K562 (cell line): ENCODE results near the gene TTC16. TPM values are rescaled to one million over a fixed set of nuclear protein-coding genes. Genes with fewer than 3 reads are reported as not detected.

Experiments
- ATAC-seq: fragments of 200-7000 bp; cut with Tn5 transposase; 3 replicates; pipeline ENCODE4 v1.9.1; 2020; ENCODE audit warnings: moderate library complexity
- BruUV-seq: library from RNA; stranded (reverse); fragments of 400-500 nt; replicated peaks from 2 replicates; lab custom pipeline; 2021; lab: Mats Ljungman, UMichigan
- CTCF ChIA-PET: fragments of 300-600 bp; formaldehyde crosslinking; extraction: SDS; loops from one replicate; lab custom pipeline; 2021; ENCODE audit warnings: low intra/inter-chr PET ratio; lab: Yijun Ruan, JAX
- POLR2A ChIA-PET: fragments of 300-600, 350-650 bp; sonication (Branson Sonifier 250); formaldehyde crosslinking; extraction: SDS; loops from one replicate; lab custom pipeline; 2021; ENCODE audit warnings: antibody characterized with exemption, inconsistent platforms; lab: Yijun Ruan, JAX
- DNase-seq, 4 experiments: peaks; one replicate each; pipeline versions ENCODE4 v3.0.0 to v3.0.0-alpha.2; 2011 to 2018; ENCODE audit warnings: low spot score in 3 of 4, mixed read lengths in 3 of 4; ENCODE audit errors: extremely low read depth in 1 of 4
- FAIRE-seq: peaks from 2 replicates; lab custom pipeline; 2011; peaks lifted over from hg19 to GRCh38; lab: Jason Lieb, UNC
- H2AFZ ChIP-seq: 2 replicates; pipeline ENCODE4 v1.6.0; 2011; ENCODE audit warnings: low read depth, low read length, control low read depth, inconsistent platforms
- H3K27ac ChIP-seq: fragments of 200-600 bp; 3 replicates; pipeline ENCODE4 v1.8.0; 2011; ENCODE audit warnings: low read depth, mild to moderate bottlenecking, control low read depth, inconsistent platforms, low read length, moderate library complexity, mixed read lengths; ENCODE audit errors: extremely low read depth
- H3K27me3 ChIP-seq, 2 experiments: fragments of 300-600 bp in 1 of 2; 2 replicates in 1 of 2; 3 replicates in 1 of 2; pipeline versions ENCODE4 v1.6.0 to v1.8.0; 2011; ENCODE audit warnings: inconsistent platforms in 2 of 2, low read length in 2 of 2, mild to moderate bottlenecking in 1 of 2, mixed read lengths in 1 of 2, moderate library complexity in 1 of 2; ENCODE audit not compliant: control insufficient read depth in 2 of 2, insufficient read depth in 2 of 2
- H3K36me3 ChIP-seq: fragments of 300-600 bp; 3 replicates; pipeline ENCODE4 v1.8.0; 2011; ENCODE audit warnings: mild to moderate bottlenecking, low read length, inconsistent platforms; ENCODE audit not compliant: control insufficient read depth, insufficient read depth
- H3K4me1 ChIP-seq, 2 experiments: fragments of 200-600 bp in 1 of 2; replicated peaks in 1 of 2; 2 replicates in 1 of 2; 3 replicates in 1 of 2; pipeline versions ENCODE4 v1.5.1 to v1.8.0; 2011; ENCODE audit warnings: inconsistent platforms in 2 of 2, low read length in 2 of 2, mild to moderate bottlenecking in 1 of 2, mixed read lengths in 1 of 2, moderate library complexity in 1 of 2; ENCODE audit not compliant: control insufficient read depth in 2 of 2, insufficient read depth in 2 of 2
- H3K4me2 ChIP-seq: 2 replicates; pipeline ENCODE4 v1.6.1; 2011; ENCODE audit warnings: low read length, control low read depth, inconsistent platforms, mixed read lengths; ENCODE audit not compliant: insufficient read depth
- H3K4me3 ChIP-seq: fragments of 200-600 bp; sonication (generic), shearing (Covaris generic); 2 replicates; pipeline ENCODE4 v1.5.1; 2016; ENCODE audit warnings: control low read depth, inconsistent platforms
- H3K79me2 ChIP-seq: fragments of 200-600 bp; 3 replicates; pipeline ENCODE4 v1.8.0; 2011; ENCODE audit warnings: low read length, inconsistent platforms; ENCODE audit not compliant: control insufficient read depth, insufficient read depth
- H3K9ac ChIP-seq, 2 experiments: 2 replicates each; pipeline versions ENCODE4 v1.6.0 to v1.6.1; 2011; ENCODE audit warnings: low read depth in 2 of 2, low read length in 2 of 2, control low read depth in 1 of 2, inconsistent platforms in 1 of 2, mild to moderate bottlenecking in 1 of 2, mixed read lengths in 1 of 2; ENCODE audit not compliant: insufficient read depth in 1 of 2
- H3K9me1 ChIP-seq: one replicate; pipeline ENCODE4 v1.6.0; 2011; ENCODE audit warnings: inconsistent platforms, mild to moderate bottlenecking, low read length, moderate library complexity; ENCODE audit not compliant: control insufficient read depth, insufficient read depth
- H3K9me3 ChIP-seq: replicated peaks from 2 replicates; pipeline ENCODE4 v1.5.1; 2011; ENCODE audit warnings: low read depth, low read length, inconsistent platforms; ENCODE audit not compliant: control insufficient read depth, insufficient read depth
- H4K20me1 ChIP-seq: replicated peaks from 2 replicates; pipeline ENCODE4 v1.6.1; 2011; ENCODE audit warnings: low read length, inconsistent platforms, mixed read lengths; ENCODE audit not compliant: control insufficient read depth, insufficient read depth
- CTBP1 ChIP-seq: fragments of 450-650 bp; IDR thresholded peaks from 2 replicates; pipeline ENCODE4 v1.6.1; 2016; ENCODE audit warnings: borderline replicate concordance
- CTCF ChIP-seq, 3 experiments: IDR thresholded peaks in 2 of 3; conservative IDR thresholded peaks in 1 of 3; 2 replicates each; pipeline ENCODE4 v1.5.1; 2011 to 2012; ENCODE audit warnings: low read length in 3 of 3, mild to moderate bottlenecking in 3 of 3, control low read depth in 2 of 3, improper control_type of control experiment in 1 of 3, inconsistent platforms in 1 of 3, low read depth in 1 of 3, mixed read lengths in 1 of 3, moderate library complexity in 1 of 3; ENCODE audit not compliant: insufficient read depth in 2 of 3
- RAD21 ChIP-seq, 2 experiments: fragments of 250-450 bp in 1 of 2; fragments of 450-650 bp in 1 of 2; sonication (Bioruptor Pico) in 1 of 2; formaldehyde crosslinking in 1 of 2; IDR thresholded peaks in 1 of 2; conservative IDR thresholded peaks in 1 of 2; 2 replicates each; pipeline versions ENCODE4 v1.4.0 to v1.8.0; 2020 to 2022; ENCODE audit warnings: mild to moderate bottlenecking in 2 of 2, moderate library complexity in 1 of 2
- UBTF ChIP-seq, 2 experiments: IDR thresholded peaks; 2 replicates each; pipeline ENCODE4 v1.6.1; 2012; ENCODE audit warnings: improper control_type of control experiment in 2 of 2, low read depth in 2 of 2, low read length in 2 of 2, borderline replicate concordance in 1 of 2
- ZFX ChIP-seq: sonication (generic); formaldehyde crosslinking; IDR thresholded peaks from 2 replicates; pipeline ENCODE4 v1.8.0; 2022; ENCODE audit warnings: mild to moderate bottlenecking, missing genetic modification reagents, moderate library complexity
- ZNF263 ChIP-seq: sonication (generic); formaldehyde crosslinking; IDR thresholded peaks from 2 replicates; pipeline ENCODE4 v1.8.0; 2022; ENCODE audit warnings: mild to moderate bottlenecking, missing genetic modification reagents, borderline replicate concordance
- ZNF699 ChIP-seq: fragments of 250-450 bp; sonication (Bioruptor Pico); IDR thresholded peaks from 2 replicates; pipeline ENCODE4 v1.8.0; 2021; ENCODE audit warnings: mild to moderate bottlenecking, moderate library complexity; ENCODE audit not compliant: insufficient replicate concordance
- WGBS: fragments of 100-300 bp; shearing (Covaris generic); methylation state at CpG from one replicate; pipeline ENCODE4 v1.1.6; 2016; ENCODE audit warnings: low coverage, mixed read lengths; ENCODE audit not compliant: insufficient coverage; ENCODE audit errors: missing lambda C conversion rate; 5-methylcytosine and 5-hydroxymethylcytosine counted together
- in situ Hi-C: fragments of 300-500 bp; cut with MboI; formaldehyde crosslinking; loops from 4 replicates; pipeline ENCODE4 v1.15.0; 2018; ENCODE audit warnings: inconsistent platforms, mixed read lengths
- intact Hi-C: fragments of 100-400 bp; cut with micrococcal nuclease; formaldehyde crosslinking; loops from 2 replicates; pipeline ENCODE4 v1.14.2; 2022
- polyA plus RNA-seq, 8 experiments: library from polyadenylated mRNA; depleted of rRNA in 4 of 8; stranded (reverse) in 5 of 8; unstranded in 3 of 8; fragments of >200 nt; fragmentation: Nextera tagmentation in 2 of 8; fragmentation: Illumina TruSeq in 1 of 8; extraction: Ambion mirVana in 2 of 8; extraction: Trizol in 1 of 8; gene quantifications; 2 replicates each; pipeline versions ENCODE4 v1.2.1 to v1.2.3, GENCODE V29; 2011 to 2014; ENCODE audit warnings: inconsistent platforms in 1 of 8, missing spikeins in 1 of 8
- total RNA-seq, 7 experiments: library from RNA; depleted of rRNA in 6 of 7; stranded (reverse); fragments of >200 nt in 6 of 7; fragmentation: Illumina TruSeq in 2 of 7; extraction: Trizol in 2 of 7; gene quantifications; 2 replicates each; pipeline versions ENCODE4 v1.2.1 to v1.2.3, GENCODE V29; 2011 to 2021; ENCODE audit warnings: low replicate concordance in 1 of 7

TTC16 gene
- total and polyA plus RNA-seq, 9 of the 15 experiments (the other 6 are each of a cell fraction or from before 2014, with no cell fraction given), result 0.11 TPM; not detected in 8

GRCh38 chr9:127769929-127770582 is 54.2 kb downstream of the TTC16 start:
- Histone ChIP-seq H4K20me1 (no peaks in the 10 kb centered on the region), H3K9ac (peak overlapping the region in 1 of 2 experiments; percentile 86; a peak in 1 of 4 replicates), H2AFZ (peak overlapping the region; percentile 76), H3K79me2 (no peaks in the 10 kb centered on the region), H3K4me2 (peak overlapping the region; percentile 79; the same call in 1 of the 2 replicates), H3K27ac (no peak overlapping the region), H3K9me3 (no peaks in the 10 kb centered on the region), H3K4me1 (peaks cover 17 to 28% of the 10 kb centered on the region in 2 experiments), H3K27me3 (no peaks in the 10 kb centered on the region), H3K36me3 (no peaks in the 10 kb centered on the region), H3K9me1 (no peaks in the 10 kb centered on the region), H3K4me3 (no peak overlapping the region)
- CTCF ChIA-PET, result interaction anchor here (1.3 kb wide), 1 partner anchor 15 kb away, joined by 3 read pairs; no protein-coding TSS in a partner anchor
- in situ Hi-C loops, result loop anchor here (25.0 kb wide), 1 partner anchor 592 kb away; the partner anchor contains the start of gene URM1
- DNase-seq, result peak in 1 of 4 experiments; percentile 31
- ATAC-seq, result no peak
- TF ChIP-seq CTCF (IDR thresholded peaks at IDR 0.05 in 2 of 3, conservative IDR thresholded peaks at IDR 0.05 in 1 of 3; ENCODE audit: insufficient read depth in 2 of 3, low read depth in 1 of 3, low read length in 3 of 3), result peak; percentile 10 to 17 (median 15); a peak in 2 of 6 replicates
- peak; percentile 23; the same call in 1 of the 2 replicates for TF ChIP-seq CTBP1
- TF ChIP-seq ZNF699 (CRISPR knock-in tag), result no peak
- no peak for TF ChIP-seq UBTF (IDR thresholded peaks at IDR 0.05; ENCODE audit: borderline replicate concordance in 1 of 2, low read depth in 2 of 2, low read length in 2 of 2)
- TF ChIP-seq ZFX (CRISPR knock-in tag), result 0 out of 2 replicates have a peak, but pooled peaks have one; percentile 35
- TF ChIP-seq ZNF263 (CRISPR knock-in tag), result peak; percentile 95
- 0 out of 4 replicates have a peak, but pooled peaks of 1 of the 2 experiments have one; percentile 7 for TF ChIP-seq RAD21 (CRISPR knock-in tag; conservative IDR thresholded peaks at IDR 0.05 in 1 of 2, IDR thresholded peaks at IDR 0.05 in 1 of 2)
- no peak for FAIRE-seq
- intact Hi-C loops, result no loop called here
- no TSS peak for BruUV-seq
- WGBS, result 80% methylated on average over 4 of the region's 4 CpGs
- POLR2A ChIA-PET, result interaction anchor here (1.4 kb wide), 1 partner anchor 13 kb away, joined by 4 read pairs; no protein-coding TSS in a partner anchor
